Endothelial cell of umbilical vein (primary cell): Measurements from ENCODE around the gene ABT1. TPM values are rescaled to one million over a fixed set of nuclear protein-coding genes. Genes with fewer than 3 reads are reported as not detected.

Source experiments
- BruUV-seq: library from RNA; stranded (reverse); fragments of 400-500 nt; replicated peaks from 2 replicates; lab custom pipeline; 2021; lab: Mats Ljungman, UMichigan
- CTCF ChIA-PET: fragments of 300-600, 350-600 bp; sonication (Branson Sonifier 250); formaldehyde crosslinking; loops from one replicate; lab custom pipeline; 2021; ENCODE audit warnings: antibody characterized with exemption, inconsistent platforms; lab: Charles Lee
- POLR2A ChIA-PET: fragments of 300-600, 350-600 bp; sonication (Branson Sonifier 250); formaldehyde crosslinking; loops from one replicate; lab custom pipeline; 2021; ENCODE audit warnings: antibody characterized with exemption, inconsistent platforms; lab: Charles Lee
- DNase-seq: peaks from one replicate; pipeline ENCODE4 v3.0.0-alpha.2; 2011; ENCODE audit warnings: low read depth, low spot score
- FAIRE-seq: peaks from 2 replicates; lab custom pipeline; 2011; peaks lifted over from hg19 to GRCh38; lab: Jason Lieb, UNC
- H2AFZ ChIP-seq: 2 replicates; pipeline ENCODE4 v1.6.0; 2012; ENCODE audit warnings: low read depth, low read length, control low read depth, inconsistent platforms
- H3K27ac ChIP-seq: 2 replicates; pipeline ENCODE4 v1.5.1; 2011; ENCODE audit warnings: low read depth, mild to moderate bottlenecking, control low read depth, low read length, moderate library complexity; ENCODE audit not compliant: insufficient read depth
- H3K27me3 ChIP-seq, 2 experiments: 2 replicates each; pipeline versions ENCODE4 v1.6.0 to v1.6.1; 2011; ENCODE audit warnings: low read length in 2 of 2, mixed read lengths in 1 of 2; ENCODE audit not compliant: control insufficient read depth in 2 of 2, insufficient read depth in 2 of 2
- H3K36me3 ChIP-seq, 2 experiments: 2 replicates in 1 of 2; 3 replicates in 1 of 2; pipeline ENCODE4 v1.5.1; 2011; ENCODE audit warnings: low read length in 2 of 2, mild to moderate bottlenecking in 1 of 2, moderate library complexity in 1 of 2; ENCODE audit not compliant: control insufficient read depth in 2 of 2, insufficient read depth in 2 of 2; ENCODE audit errors: extremely low read depth in 1 of 2
- H3K4me1 ChIP-seq: 3 replicates; pipeline ENCODE4 v1.5.1; 2011; ENCODE audit warnings: mild to moderate bottlenecking, low read length; ENCODE audit not compliant: control insufficient read depth, insufficient read depth; ENCODE audit errors: extremely low read depth
- H3K4me2 ChIP-seq: 2 replicates; pipeline ENCODE4 v1.6.1; 2011; ENCODE audit warnings: low read length, control low read depth, mixed read lengths; ENCODE audit not compliant: insufficient read depth
- H3K4me3 ChIP-seq, 3 experiments: fragments of 200-600 bp in 1 of 3; sonication (generic), shearing (Covaris generic) in 1 of 3; replicated peaks in 1 of 3; 2 replicates each; pipeline ENCODE4 v1.5.1; 2011 to 2016; ENCODE audit warnings: control low read depth in 3 of 3, low read length in 3 of 3, mild to moderate bottlenecking in 2 of 3, inconsistent platforms in 1 of 3, low read depth in 1 of 3, moderate library complexity in 1 of 3; ENCODE audit not compliant: insufficient read depth in 1 of 3
- H3K79me2 ChIP-seq: 2 replicates; pipeline ENCODE4 v1.6.0; 2012; ENCODE audit warnings: low read length, inconsistent platforms; ENCODE audit not compliant: control insufficient read depth, insufficient read depth
- H3K9ac ChIP-seq: replicated peaks from 2 replicates; pipeline ENCODE3; 2011; ENCODE audit warnings: low read length, control low read depth; ENCODE audit not compliant: insufficient read depth; ENCODE audit errors: extremely low read depth
- H3K9me1 ChIP-seq: replicated peaks from 3 replicates; pipeline ENCODE4 v1.6.0; 2011; ENCODE audit warnings: mild to moderate bottlenecking, low read length; ENCODE audit not compliant: control insufficient read depth, insufficient read depth; ENCODE audit errors: extremely low read depth
- H3K9me3 ChIP-seq: replicated peaks from 2 replicates; pipeline ENCODE4 v1.5.1; 2012; ENCODE audit warnings: low read length, inconsistent platforms; ENCODE audit not compliant: control insufficient read depth, insufficient read depth
- H4K20me1 ChIP-seq: replicated peaks from 2 replicates; pipeline ENCODE3; 2011; ENCODE audit warnings: mild to moderate bottlenecking, low read length; ENCODE audit not compliant: control insufficient read depth, insufficient read depth; ENCODE audit errors: extremely low read depth
- EZH2 ChIP-seq: IDR thresholded peaks from 2 replicates; pipeline ENCODE4 v1.6.1; 2012; ENCODE audit warnings: borderline replicate concordance, low read depth, mild to moderate bottlenecking, moderate library complexity, low read length, inconsistent platforms; ENCODE audit not compliant: severe bottlenecking
- FOS ChIP-seq: IDR thresholded peaks from 2 replicates; pipeline ENCODE4 v1.6.1; 2011; ENCODE audit warnings: mild to moderate bottlenecking, low read length, moderate library complexity, borderline replicate concordance; ENCODE audit not compliant: insufficient read depth
- GATA2 ChIP-seq: IDR thresholded peaks from 2 replicates; pipeline ENCODE4 v1.7.0; 2011; ENCODE audit warnings: low read depth, mild to moderate bottlenecking, moderate library complexity, mixed read lengths, low read length; ENCODE audit not compliant: insufficient read length, insufficient read depth
- JUN ChIP-seq: IDR thresholded peaks from 2 replicates; pipeline ENCODE4 v1.6.1; 2011; ENCODE audit warnings: borderline replicate concordance, low read depth; ENCODE audit not compliant: insufficient read length, insufficient read depth
- MYC ChIP-seq: IDR thresholded peaks from one replicate; pipeline ENCODE4 v1.6.1; 2011; ENCODE audit warnings: mild to moderate bottlenecking, low read depth, low read length
- POLR2A ChIP-seq: IDR thresholded peaks from 2 replicates; pipeline ENCODE4 v1.6.1; 2012; ENCODE audit warnings: low read depth, mild to moderate bottlenecking, control low read depth, low read length
- POLR2AphosphoS5 ChIP-seq: IDR thresholded peaks from 2 replicates; pipeline ENCODE4 v1.6.1; 2012; ENCODE audit warnings: low read depth, mild to moderate bottlenecking, control low read depth, low read length, moderate library complexity; ENCODE audit not compliant: insufficient read depth
- dilution Hi-C: fragments of 300-500 bp; cut with MboI; formaldehyde crosslinking; loops from one replicate; pipeline ENCODE4 v1.15.0; 2019; ENCODE audit warnings: low sequenced_read_pairs; ENCODE audit not compliant: extremely low pct_ligation_motif_present
- intact Hi-C: fragments of 100-400 bp; cut with micrococcal nuclease; formaldehyde crosslinking; loops from one replicate; pipeline ENCODE4 v1.10.0; 2022
- polyA plus RNA-seq, 4 experiments: library from polyadenylated mRNA; depleted of rRNA in 3 of 4; stranded (reverse) in 3 of 4; unstranded in 1 of 4; fragments of >200 nt; gene quantifications; 2 replicates each; pipeline versions ENCODE4 v1.2.1 to v1.2.3, GENCODE V29; 2011 to 2012; ENCODE audit warnings: missing spikeins in 1 of 4
- total RNA-seq: library from RNA; stranded (reverse); gene quantifications from 2 replicates; pipeline ENCODE4 v1.2.3, GENCODE V29; 2021
- TF ChIP-seq, protein P1 (sequence below), 2 donors: IDR thresholded peaks; 1 replicate in 1 of 2; 2 replicates in 1 of 2; pipeline ENCODE4 v1.5.1; 2011; ENCODE audit warnings: low read length in 2 of 2, mild to moderate bottlenecking in 2 of 2, moderate library complexity in 2 of 2, control low read depth in 1 of 2, inconsistent platforms in 1 of 2, low read depth in 1 of 2; ENCODE audit not compliant: insufficient read depth in 1 of 2; ENCODE audit errors: extremely low read depth in 1 of 2
- TF ChIP-seq, protein P2 (sequence below): IDR thresholded peaks from 2 replicates; pipeline ENCODE4 v1.6.1; 2011; ENCODE audit not compliant: insufficient read depth, insufficient read length

The ABT1 gene
- total and polyA plus RNA-seq, 2 donors (not counting 3 experiments of a cell fraction or from before 2014, with no cell fraction given), result 20.1 to 22.2 TPM

DNA sequence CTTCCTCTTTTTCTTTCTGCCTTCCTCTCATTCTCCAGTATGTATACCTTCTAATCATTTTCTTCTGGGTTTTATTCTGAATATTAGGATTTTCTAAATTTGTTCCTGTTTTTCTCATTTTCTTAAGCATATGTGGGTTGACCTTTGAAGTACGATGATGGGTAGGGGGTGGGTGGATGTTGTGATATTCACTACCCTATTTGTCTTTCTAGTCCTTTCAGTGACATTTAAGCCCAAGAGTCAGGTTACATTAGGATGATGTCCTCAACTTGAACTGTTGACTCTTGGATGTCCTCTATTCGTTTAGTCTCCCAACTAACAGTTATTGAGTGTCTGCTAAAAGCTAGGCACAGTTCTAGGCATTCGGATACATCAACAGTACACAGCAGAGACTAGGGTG is 7.3 kb downstream of the ABT1 start:
- Histone ChIP-seq H3K9ac (no peak overlapping the region), H3K27me3 (peaks cover 3 to 22% of the 10 kb centered on the region in 2 experiments), H3K9me3 (no peaks in the 10 kb centered on the region), H2AFZ (no peak overlapping the region), H4K20me1 (no peaks in the 10 kb centered on the region), H3K9me1 (no peaks in the 10 kb centered on the region), H3K79me2 (no peaks in the 10 kb centered on the region), H3K27ac (no peak overlapping the region), H3K4me3 (no peak overlapping the region), H3K4me1 (peaks cover 2% of the 10 kb centered on the region), H3K36me3 (peaks cover 0 to 5% of the 10 kb centered on the region in 2 experiments), H3K4me2 (no peak overlapping the region)
- no peak for TF ChIP-seq FOS
- TF ChIP-seq POLR2A, result no peak
- TF ChIP-seq, protein P1, sequence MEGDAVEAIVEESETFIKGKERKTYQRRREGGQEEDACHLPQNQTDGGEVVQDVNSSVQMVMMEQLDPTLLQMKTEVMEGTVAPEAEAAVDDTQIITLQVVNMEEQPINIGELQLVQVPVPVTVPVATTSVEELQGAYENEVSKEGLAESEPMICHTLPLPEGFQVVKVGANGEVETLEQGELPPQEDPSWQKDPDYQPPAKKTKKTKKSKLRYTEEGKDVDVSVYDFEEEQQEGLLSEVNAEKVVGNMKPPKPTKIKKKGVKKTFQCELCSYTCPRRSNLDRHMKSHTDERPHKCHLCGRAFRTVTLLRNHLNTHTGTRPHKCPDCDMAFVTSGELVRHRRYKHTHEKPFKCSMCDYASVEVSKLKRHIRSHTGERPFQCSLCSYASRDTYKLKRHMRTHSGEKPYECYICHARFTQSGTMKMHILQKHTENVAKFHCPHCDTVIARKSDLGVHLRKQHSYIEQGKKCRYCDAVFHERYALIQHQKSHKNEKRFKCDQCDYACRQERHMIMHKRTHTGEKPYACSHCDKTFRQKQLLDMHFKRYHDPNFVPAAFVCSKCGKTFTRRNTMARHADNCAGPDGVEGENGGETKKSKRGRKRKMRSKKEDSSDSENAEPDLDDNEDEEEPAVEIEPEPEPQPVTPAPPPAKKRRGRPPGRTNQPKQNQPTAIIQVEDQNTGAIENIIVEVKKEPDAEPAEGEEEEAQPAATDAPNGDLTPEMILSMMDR (IDR thresholded peaks at IDR 0.05; ENCODE audit: extremely low read depth in 1 of 2, insufficient read depth in 1 of 2, low read depth in 1 of 2, low read length in 2 of 2), result no peak
- TF ChIP-seq GATA2, result no peak
- ChIA-PET CTCF (no interaction called here), POLR2A (no interaction called here)
- DNase-seq, result no peak
- intact Hi-C loops, result no loop called here
- no peak for FAIRE-seq
- no TSS peak for BruUV-seq
- dilution Hi-C loops, result no loop called here

DNA sequence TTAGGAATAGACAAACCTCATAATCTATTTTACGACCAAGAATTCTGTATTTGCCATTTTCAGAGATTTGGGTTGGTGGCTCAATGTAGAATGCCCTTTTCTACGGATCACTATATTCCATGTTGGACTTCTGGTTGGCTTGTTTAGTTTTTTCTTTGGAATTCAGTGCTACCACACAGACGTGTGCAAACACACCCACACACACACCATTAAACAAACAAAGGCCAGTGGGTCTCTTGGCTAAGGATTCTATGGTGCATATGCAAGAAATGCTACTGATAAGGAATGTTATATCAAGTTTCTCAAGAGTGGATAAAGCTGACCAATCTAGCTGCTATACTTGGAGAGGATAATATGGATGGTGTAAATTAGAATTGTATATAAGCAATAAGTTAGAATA is 8.0 kb downstream of the ABT1 start:
- FAIRE-seq, result no peak
- H3K4me1 ChIP-seq, result peaks cover 2% of the 10 kb centered on the region
- no TSS peak for BruUV-seq
- H4K20me1 ChIP-seq, result no peaks in the 10 kb centered on the region
- TF ChIP-seq, protein P1 (IDR thresholded peaks at IDR 0.05; ENCODE audit: extremely low read depth in 1 of 2, insufficient read depth in 1 of 2, low read depth in 1 of 2, low read length in 2 of 2), result no peak
- no peak for TF ChIP-seq POLR2A
- TF ChIP-seq, protein P2, sequence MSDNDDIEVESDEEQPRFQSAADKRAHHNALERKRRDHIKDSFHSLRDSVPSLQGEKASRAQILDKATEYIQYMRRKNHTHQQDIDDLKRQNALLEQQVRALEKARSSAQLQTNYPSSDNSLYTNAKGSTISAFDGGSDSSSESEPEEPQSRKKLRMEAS, result no peak
- no peak for TF ChIP-seq MYC
- TF ChIP-seq GATA2, result no peak
- no peak for TF ChIP-seq EZH2
- no peak for TF ChIP-seq POLR2AphosphoS5
- TF ChIP-seq JUN, result no peak
- TF ChIP-seq FOS, result no peak
- dilution Hi-C loops, result no loop called here
- H3K4me2 ChIP-seq, result no peak overlapping the region
- no peak for DNase-seq
- H3K27me3 ChIP-seq, result peaks cover 3 to 28% of the 10 kb centered on the region in 2 experiments
- H3K9me3 ChIP-seq, result no peaks in the 10 kb centered on the region
- H3K36me3 ChIP-seq, result no peaks in the 10 kb centered on the region
- intact Hi-C loops, result loop anchor here (5.0 kb wide), 1 partner anchor 353 kb away; no protein-coding TSS in a partner anchor
- ChIA-PET POLR2A (no interaction called here), CTCF (no interaction called here)
- H2AFZ ChIP-seq, result no peak overlapping the region
- no peak overlapping the region for H3K9ac ChIP-seq
- H3K9me1 ChIP-seq, result no peaks in the 10 kb centered on the region
- no peak overlapping the region for H3K27ac ChIP-seq
- H3K79me2 ChIP-seq, result no peaks in the 10 kb centered on the region
- H3K4me3 ChIP-seq, result no peak overlapping the region
